HG03520 (cell line): ENCODE measurements around the gene MRPL37.
"Not testable (repeated sequence)": the region's sequence is repeated elsewhere in the genome, so short reads cannot be mapped to it uniquely, and the experiment has no call there.

Source experiments
- ATAC-seq: cut with Tn5 transposase; IDR thresholded peaks from one replicate; pipeline ENCODE4 v1.9.1; 2021; ENCODE audit warnings: mild to moderate bottlenecking, moderate library complexity; ENCODE audit not compliant: unreplicated experiment

MRPL37 gene

DNA sequence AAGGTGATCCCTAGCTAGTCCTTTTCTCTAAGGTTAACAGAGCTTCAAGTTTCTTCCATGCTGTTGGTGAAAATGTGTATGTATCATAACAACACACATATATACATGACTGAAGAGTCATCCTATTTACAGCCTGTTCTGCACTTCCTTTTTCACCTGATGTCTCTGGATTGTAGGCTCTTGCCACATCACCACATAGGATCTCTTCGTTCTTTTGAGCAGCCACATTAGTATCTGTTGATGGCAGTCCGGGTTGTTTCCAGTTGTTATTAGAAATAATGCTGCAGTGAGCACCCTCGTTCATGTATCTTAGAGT, 19.7 kb downstream of the MRPL37 start:
- ATAC-seq: no peak

DNA sequence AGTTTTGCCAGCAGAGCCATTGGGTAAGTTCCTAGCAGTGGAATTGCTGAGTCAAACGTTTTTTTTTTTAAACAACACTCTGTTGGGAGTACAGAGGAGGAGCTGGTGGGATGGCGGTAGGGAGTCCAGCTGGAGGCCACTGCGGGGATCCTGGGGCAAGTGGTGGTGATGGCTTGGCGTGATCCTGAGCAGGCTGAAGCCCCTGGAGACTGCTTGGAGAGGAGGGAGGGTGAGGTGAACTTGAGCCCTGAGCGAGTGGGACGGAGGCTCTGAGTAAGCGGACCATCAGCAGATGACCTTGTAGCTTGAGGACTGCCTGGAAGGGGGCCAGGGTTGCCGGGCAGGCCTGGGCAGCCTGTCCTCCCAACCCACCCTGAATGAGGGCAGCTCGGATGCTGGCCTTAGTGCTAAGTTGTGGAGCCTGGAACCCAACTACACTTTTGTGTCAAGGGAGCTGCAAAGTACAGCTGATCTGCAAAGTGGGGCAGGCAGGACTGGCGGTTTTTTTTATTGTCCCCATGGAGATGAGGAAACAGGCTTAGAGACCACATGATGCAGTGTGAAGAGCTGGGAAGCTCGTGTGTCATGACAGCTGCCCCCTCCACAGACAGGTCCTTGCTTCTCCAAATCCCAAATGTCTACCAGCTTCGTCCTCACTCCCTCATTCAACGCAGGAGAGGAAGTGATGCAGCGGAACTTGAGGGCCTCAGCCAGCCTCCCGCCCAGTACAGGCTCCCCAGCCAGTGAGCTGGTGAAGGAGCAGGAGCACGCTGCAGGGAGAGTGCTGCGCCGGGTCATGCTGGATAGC, 20.2 kb downstream of the MRPL37 start:
- ATAC-seq: no peak

- no peak for ATAC-seq
These were observed 21.3 kb downstream of the MRPL37 start for GRCh38 chr1:54221113-54221834.

DNA sequence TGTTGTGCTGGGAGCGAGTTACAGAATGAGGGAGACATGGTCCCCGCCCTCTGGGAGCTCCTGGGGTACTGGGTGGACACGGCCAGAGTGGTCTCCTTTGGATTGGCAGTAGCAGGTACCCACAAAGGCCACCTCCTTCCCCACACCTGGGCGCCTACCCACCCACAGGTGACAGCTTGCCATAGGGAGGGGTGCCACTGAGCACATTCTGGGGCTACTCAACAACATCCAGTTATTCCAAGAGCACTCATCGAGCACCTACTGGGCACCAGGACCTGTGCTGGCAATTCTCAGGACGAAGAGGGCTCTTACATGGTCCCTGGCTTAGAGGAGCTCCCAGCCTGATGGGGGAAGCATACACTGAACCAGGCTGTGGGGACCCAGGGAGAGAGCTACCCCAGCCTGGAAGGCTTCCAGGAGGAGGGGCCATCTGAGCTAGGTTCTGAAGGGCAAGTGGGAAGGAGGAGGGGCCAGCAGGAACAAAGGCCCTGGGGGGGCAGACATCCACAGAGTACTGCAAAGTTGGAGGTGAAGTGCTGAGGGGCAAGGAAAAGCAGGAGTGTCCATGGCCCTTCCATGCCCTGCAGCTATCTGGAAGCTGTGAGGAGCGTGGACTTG, 22.0 kb downstream of the MRPL37 start:
- ATAC-seq: no peak

DNA sequence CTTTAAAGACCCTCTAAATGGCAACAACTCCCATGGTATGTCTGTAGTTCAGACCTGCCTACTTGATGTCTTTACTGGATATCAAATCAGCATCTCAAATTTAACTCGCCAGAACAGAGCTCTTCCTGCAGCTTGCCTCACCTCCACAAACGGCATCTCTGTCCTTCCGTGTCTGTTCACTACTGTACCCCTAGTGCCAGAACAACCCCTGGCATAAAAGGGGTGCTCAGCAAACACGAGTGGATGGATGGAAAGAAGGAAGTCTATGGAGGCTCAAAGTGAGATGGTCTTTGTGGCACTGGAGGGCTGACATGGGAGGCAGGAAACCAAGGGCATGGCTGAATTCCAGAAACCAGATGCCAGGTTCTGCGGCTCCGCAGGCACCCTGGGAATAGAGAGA, 22.7 kb downstream of the MRPL37 start:
- ATAC-seq: no peak

GRCh38 chr1:54223441-54224202, 23.7 kb downstream of the MRPL37 start:
- no peak for ATAC-seq

DNA sequence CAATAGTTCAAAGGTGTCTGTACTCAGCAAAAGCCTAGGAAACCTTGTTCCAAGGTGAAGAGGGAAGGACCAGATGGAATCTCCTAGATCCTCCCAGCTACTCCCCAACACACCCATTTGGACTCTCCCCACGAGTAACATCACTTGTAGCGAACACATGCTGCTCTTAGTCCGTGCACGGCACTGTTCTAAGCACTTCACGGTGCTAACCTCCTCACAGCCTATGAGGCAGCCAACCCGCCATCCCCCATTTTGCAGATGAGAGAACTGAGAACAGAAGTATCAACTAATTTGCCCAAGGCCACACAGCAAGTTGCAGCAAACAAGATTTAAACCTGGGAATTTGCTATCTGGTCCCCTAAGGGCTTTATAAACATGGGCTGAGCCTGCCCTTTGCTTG, 24.3 kb downstream of the MRPL37 start:
- no peak for ATAC-seq

- ATAC-seq: no peak
These were observed 25.4 kb downstream of the MRPL37 start for GRCh38 chr1:54225378-54225777.

DNA sequence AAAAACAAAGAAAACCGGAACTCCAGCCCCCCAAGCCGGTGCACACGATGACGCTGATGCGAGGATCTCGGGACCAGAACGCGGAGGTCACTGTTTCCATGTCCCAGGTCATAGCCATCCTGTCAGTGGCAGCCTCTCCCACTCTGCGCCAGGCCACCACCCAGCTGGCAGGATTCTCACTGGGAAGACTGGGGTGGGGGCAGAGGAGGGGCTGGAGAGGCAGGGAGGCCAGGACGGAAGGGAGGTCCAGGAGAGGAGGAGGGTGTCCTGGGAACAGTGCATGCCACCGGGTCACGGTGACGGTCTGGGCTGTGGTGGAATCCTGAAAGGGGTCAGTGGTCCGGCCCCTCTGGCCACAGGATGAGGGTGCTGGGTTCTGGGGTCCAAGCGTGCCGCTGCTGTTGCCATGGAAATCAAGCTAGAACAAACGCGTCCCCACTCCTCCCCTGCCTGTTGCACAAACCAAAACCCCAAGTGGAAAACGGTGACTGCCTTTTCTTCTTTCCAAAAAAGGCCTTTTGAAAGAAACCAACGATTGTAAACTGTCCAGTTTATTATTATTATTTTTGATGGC, 26.1 kb downstream of the MRPL37 start:
- ATAC-seq: no peak

DNA sequence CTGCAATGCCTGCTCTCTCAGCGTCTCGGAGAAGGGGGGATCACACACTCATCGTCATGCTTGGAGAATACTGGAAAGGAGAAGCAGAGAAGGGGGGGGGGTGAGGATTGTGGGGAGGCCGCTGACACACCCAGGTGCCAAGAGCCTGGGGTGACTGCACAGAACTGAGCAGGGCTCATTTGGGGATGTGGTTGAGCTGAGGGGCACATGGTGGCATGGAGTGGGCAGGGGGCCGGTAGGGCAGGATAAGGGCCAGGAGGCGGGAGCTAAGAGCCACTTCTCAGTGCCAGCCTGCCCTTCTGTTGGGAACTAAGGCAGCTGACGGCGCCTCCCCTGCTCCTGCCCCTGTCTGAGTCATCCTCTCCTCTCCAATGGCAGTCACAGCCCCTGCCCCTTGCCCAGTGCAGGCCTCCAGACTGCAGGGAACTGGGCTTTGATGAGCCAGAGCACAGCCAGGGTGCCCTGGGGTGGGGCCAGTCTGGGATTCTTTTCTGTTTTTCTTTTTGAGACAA, 27.2 kb downstream of the MRPL37 start:
- ATAC-seq: no peak

DNA sequence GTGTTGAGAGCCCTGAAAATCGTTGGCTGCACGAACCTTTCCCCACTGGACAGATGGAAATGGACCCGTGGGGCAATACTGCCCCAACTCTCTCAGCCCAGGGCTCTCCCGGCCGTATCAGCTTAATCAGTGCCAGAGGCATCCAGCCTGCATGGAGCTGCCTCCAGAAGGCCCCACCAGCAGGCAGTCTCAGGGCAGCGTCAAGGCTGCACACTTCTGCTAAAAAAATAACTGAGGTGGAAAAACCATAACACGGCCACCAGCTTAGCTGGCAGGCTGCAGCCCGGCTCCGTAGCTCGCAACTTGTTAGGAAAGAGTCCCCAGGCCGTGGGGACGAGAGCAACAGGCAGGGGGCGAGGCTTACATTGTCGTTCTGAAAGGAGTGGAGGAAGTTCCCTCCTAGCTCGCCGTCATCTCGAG, 27.9 kb downstream of the MRPL37 start:
- no peak for ATAC-seq

- no peak for ATAC-seq
These were observed 28.7 kb downstream of the MRPL37 start for GRCh38 chr1:54228638-54229079.

DNA sequence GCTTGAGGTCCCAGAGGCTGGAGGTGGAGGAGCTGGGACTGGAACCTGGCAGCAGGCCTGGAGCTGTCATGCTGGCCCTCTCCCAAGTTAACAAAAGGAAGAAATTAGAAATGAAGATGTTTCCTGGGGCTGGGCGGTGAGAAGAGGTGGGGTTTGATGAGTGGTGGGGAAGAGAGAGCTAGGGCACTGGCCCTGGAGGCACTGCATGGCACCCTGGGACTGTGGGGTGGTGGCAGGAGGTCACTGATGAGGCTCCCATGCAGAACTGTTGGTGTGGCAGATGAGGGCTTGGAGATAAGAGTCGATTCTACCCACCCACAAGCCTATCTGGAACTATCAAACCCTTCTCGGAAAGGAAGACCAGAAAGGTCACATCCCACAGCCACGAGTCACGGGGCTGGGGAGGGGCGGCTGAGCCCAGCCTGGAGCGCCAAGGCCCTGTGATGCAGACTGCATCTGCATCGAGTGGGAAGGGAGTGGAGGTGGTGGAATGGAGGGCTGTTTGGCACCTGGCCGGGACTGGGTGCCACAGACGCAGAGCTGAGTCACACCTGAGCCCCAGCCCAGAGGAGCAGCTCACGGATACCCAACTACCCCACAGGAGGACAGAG, 29.4 kb downstream of the MRPL37 start:
- ATAC-seq: no peak

GRCh38 chr1:54230507-54231339, 30.8 kb downstream of the MRPL37 start:
- no peak for ATAC-seq

- ATAC-seq: not testable (repeated sequence)
These were observed 33.2 kb downstream of the MRPL37 start for GRCh38 chr1:54233196-54233595.

DNA sequence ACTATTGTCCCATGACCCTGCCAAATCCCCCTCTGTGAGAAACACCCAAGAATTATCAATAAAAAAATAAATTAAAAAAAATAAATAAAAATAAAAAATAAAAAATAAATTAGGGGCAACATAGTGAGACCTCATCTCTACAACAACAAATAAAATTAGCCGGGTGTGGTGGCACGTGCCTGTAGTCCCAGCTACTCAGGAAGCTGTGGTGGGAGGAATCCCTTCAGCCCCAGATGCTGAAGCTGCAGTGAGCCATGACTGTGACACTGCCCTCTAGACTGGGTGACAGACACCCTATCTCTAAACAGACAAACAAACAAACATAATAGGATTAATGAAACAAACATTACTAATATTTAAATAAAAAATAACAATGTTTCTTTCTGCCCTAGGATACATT, 34.3 kb downstream of the MRPL37 start:
- ATAC-seq: no peak

- ATAC-seq: no peak
These were observed 37.6 kb downstream of the MRPL37 start for GRCh38 chr1:54237586-54237985.

DNA sequence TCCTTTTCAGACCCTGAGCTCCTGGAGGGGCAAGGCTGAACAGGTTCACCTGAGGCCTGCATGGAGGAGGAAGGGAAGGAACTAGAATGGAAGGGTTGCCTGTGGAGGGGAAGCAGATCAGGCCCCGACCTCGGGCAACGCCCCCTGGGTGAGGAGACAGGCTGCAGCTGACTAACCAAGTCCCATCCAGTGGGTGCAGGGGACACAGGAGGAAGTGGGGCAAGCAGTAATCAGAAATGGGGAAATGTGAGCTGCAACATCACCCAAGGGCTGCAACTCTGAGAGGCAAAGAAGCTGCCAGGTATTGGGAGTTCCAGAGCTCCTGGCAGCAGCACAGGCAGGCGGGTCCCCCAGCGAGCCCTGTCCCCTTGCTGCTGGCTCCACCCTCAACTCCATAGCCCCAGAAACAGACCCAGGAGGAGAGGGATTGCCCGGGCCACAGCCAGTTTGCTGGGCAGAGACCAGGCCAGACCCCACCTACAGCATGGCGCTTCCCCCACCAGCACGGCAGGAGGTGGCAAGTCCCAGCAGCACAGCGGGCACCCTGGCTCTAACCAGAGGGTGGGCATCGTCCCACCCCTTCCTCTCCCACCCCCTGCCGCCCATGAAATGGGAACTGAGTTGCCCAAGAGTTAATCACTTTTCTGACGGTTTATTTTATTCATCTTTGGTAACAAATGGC, 38.5 kb downstream of the MRPL37 start:
- no peak for ATAC-seq

DNA sequence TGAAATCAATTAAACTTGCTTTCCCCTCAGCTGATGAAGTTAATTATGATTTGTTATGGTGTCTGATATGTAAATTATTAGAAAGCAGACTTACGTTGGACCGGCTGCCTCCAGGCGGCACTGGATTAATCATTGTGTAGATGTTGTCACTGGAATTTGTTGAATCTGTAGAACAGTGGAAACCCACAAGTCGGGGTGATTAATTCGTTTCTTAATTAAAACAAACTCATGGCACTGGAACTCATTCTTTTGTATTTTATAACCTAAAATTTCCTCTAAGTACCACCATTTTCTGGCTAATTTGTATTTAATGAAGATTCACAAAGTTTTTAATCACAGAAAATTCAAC, 39.0 kb downstream of the MRPL37 start:
- ATAC-seq: no peak
